ENCODE data around the gene ALK.

ALK gene

DNA sequence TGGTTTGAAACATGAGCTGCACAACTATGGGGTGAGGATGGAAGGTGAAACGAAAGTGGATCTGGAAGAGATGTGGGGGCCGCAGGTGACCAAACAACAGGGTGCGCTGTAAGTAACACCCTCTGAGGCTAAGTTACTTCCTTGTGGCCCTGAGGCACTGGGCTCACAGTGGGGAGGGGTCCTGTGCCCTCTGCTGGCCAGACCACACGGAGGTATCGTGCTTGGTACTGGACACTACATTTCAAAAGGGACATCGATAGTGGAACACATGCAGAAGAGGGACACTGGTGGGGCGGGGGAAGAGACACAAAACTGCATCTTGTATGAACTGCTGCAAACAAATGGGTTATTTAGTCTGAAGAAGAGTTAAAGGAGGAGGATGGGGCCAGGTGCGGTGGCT is 695.6 kb downstream of the ALK start:
- Histone ChIP-seq H4K20me1 (ENCODE audit: insufficient read depth, low read length) (no peaks in the 10 kb centered on the region), H3K27me3 (replicated peaks; ENCODE audit: insufficient read depth, low read length) (no peaks in the 10 kb centered on the region; the same call in 1 of the 2 replicates), H3K4me2 (ENCODE audit: low read depth, low read length) (no peak overlapping the region), H3K27ac (ENCODE audit: low read length) (no peak overlapping the region), H3K9me3 (replicated peaks; ENCODE audit: insufficient read depth, low read length) (no peaks in the 10 kb centered on the region), H3K36me3 (replicated peaks; ENCODE audit: insufficient read depth, low read length) (no peaks in the 10 kb centered on the region), H3K4me1 (ENCODE audit: low read length) (no peaks in the 10 kb centered on the region), H3K4me3 (ENCODE audit: low read length) (no peak overlapping the region), H3K9me2 (replicated peaks; ENCODE audit: insufficient read depth, low read length) (no peaks in the 10 kb centered on the region), H3K9ac (ENCODE audit: low read length) (no peak overlapping the region), H3F3A (ENCODE audit: insufficient read depth, low read length) (no peaks in the 10 kb centered on the region), H2AFZ (ENCODE audit: low read length) (no peak overlapping the region), H3K79me2 (ENCODE audit: low read length) (no peaks in the 10 kb centered on the region)
- DNase-seq: no peak
- TF ChIP-seq EZH2phosphoT487 (IDR thresholded peaks at IDR 0.05; ENCODE audit: low read length) (no peak), CTCF (IDR thresholded peaks at IDR 0.05; ENCODE audit: low read length) (no peak), EZH2 (optimal IDR thresholded peaks at IDR 0.05; ENCODE audit: low read depth, low read length) (no peak)

GRCh38 chr2:29224693-29225551 is 696.5 kb downstream of the ALK start:
- no peaks in the 10 kb centered on the region; the same call in 1 of the 2 replicates for H3K27me3 ChIP-seq (replicated peaks; ENCODE audit: insufficient read depth, low read length)
- H4K20me1 ChIP-seq (ENCODE audit: insufficient read depth, low read length): no peaks in the 10 kb centered on the region
- TF ChIP-seq EZH2phosphoT487 (IDR thresholded peaks at IDR 0.05; ENCODE audit: low read length): no peak
- H3K27ac ChIP-seq (ENCODE audit: low read length): no peak overlapping the region
- no peaks in the 10 kb centered on the region for H3K4me1 ChIP-seq (ENCODE audit: low read length)
- H3K9me3 ChIP-seq (replicated peaks; ENCODE audit: insufficient read depth, low read length): no peaks in the 10 kb centered on the region
- DNase-seq: no peak
- H3F3A ChIP-seq (ENCODE audit: insufficient read depth, low read length): no peaks in the 10 kb centered on the region
- H3K9ac ChIP-seq (ENCODE audit: low read length): no peak overlapping the region
- H2AFZ ChIP-seq (ENCODE audit: low read length): no peak overlapping the region
- H3K4me2 ChIP-seq (ENCODE audit: low read depth, low read length): no peak overlapping the region
- no peaks in the 10 kb centered on the region for H3K36me3 ChIP-seq (replicated peaks; ENCODE audit: insufficient read depth, low read length)
- H3K79me2 ChIP-seq (ENCODE audit: low read length): no peaks in the 10 kb centered on the region
- H3K4me3 ChIP-seq (ENCODE audit: low read length): no peak overlapping the region
- H3K9me2 ChIP-seq (replicated peaks; ENCODE audit: insufficient read depth, low read length): no peaks in the 10 kb centered on the region

GRCh38 chr2:29223851-29224692 is 697.3 kb downstream of the ALK start:
- no peaks in the 10 kb centered on the region for H3K9me2 ChIP-seq (replicated peaks; ENCODE audit: insufficient read depth, low read length)
- no peak overlapping the region for H3K4me3 ChIP-seq (ENCODE audit: low read length)
- no peak overlapping the region for H2AFZ ChIP-seq (ENCODE audit: low read length)
- DNase-seq: no peak
- no peaks in the 10 kb centered on the region for H3K36me3 ChIP-seq (replicated peaks; ENCODE audit: insufficient read depth, low read length)
- H3F3A ChIP-seq (ENCODE audit: insufficient read depth, low read length): no peaks in the 10 kb centered on the region
- H3K27ac ChIP-seq (ENCODE audit: low read length): no peak overlapping the region
- H3K9me3 ChIP-seq (replicated peaks; ENCODE audit: insufficient read depth, low read length): no peaks in the 10 kb centered on the region
- H3K9ac ChIP-seq (ENCODE audit: low read length): no peak overlapping the region
- H3K27me3 ChIP-seq (replicated peaks; ENCODE audit: insufficient read depth, low read length): no peaks in the 10 kb centered on the region; the same call in 1 of the 2 replicates
- H3K4me2 ChIP-seq (ENCODE audit: low read depth, low read length): no peak overlapping the region
- TF ChIP-seq EZH2 (optimal IDR thresholded peaks at IDR 0.05; ENCODE audit: low read depth, low read length) (no peak), EZH2phosphoT487 (IDR thresholded peaks at IDR 0.05; ENCODE audit: low read length) (no peak), CTCF (IDR thresholded peaks at IDR 0.05; ENCODE audit: low read length) (no peak)
- no peaks in the 10 kb centered on the region for H3K4me1 ChIP-seq (ENCODE audit: low read length)
- H3K79me2 ChIP-seq (ENCODE audit: low read length): no peaks in the 10 kb centered on the region
- H4K20me1 ChIP-seq (ENCODE audit: insufficient read depth, low read length): no peaks in the 10 kb centered on the region
